ENCODE data around the gene VPS8. TPM values are rescaled to one million over a fixed set of nuclear protein-coding genes. Genes with fewer than 3 reads are reported as not detected.

Gene VPS8
- total RNA-seq, 1 experiment from 2014 or later, result 37.6 TPM

- Histone ChIP-seq H3K79me2 (ENCODE audit: insufficient read depth, low read length) (peaks cover 32% of the 10 kb centered on the region), H3K4me3 (replicated peaks in 1 of 2; ENCODE audit: low read depth in 1 of 2, low read length in 2 of 2) (peak overlapping the region; percentile 66 to 95), H3K4me2 (ENCODE audit: low read length) (peak overlapping the region; percentile 92), H3K27me3 (ENCODE audit: insufficient read depth, low read length) (no peaks in the 10 kb centered on the region), H3K9ac (ENCODE audit: low read length) (0 out of 2 replicates have a peak overlapping the region, but pooled peaks have one; percentile 81), H3K36me3 (ENCODE audit: control insufficient read depth in 1 of 2, insufficient read depth in 2 of 2, low read length in 2 of 2) (no peaks in the 10 kb centered on the region), H4K20me1 (ENCODE audit: insufficient read depth) (no peaks in the 10 kb centered on the region), H3K9me3 (ENCODE audit: control insufficient read depth in 1 of 2, insufficient read depth in 1 of 2, low read depth in 1 of 2, low read length in 2 of 2) (no peaks in the 10 kb centered on the region), H3K27ac (ENCODE audit: low read depth, low read length) (no peak overlapping the region), H3K9me2 (ENCODE audit: insufficient read depth) (no peaks in the 10 kb centered on the region), H2AFZ (ENCODE audit: low read depth, low read length, poor library complexity, severe bottlenecking) (peak overlapping the region; percentile 88), H3K4me1 (ENCODE audit: control insufficient read depth in 1 of 2, insufficient read depth in 2 of 2, low read length in 2 of 2) (peaks cover 5 to 24% of the 10 kb centered on the region in 2 experiments; a peak in 3 of 4 replicates)
- TF ChIP-seq TCF7L2 (IDR thresholded peaks at IDR 0.05; ENCODE audit: borderline replicate concordance, extremely low read depth, insufficient read depth, insufficient read length) (no peak), RAD21 (IDR thresholded peaks at IDR 0.05; ENCODE audit: low read depth) (no peak), SRF (IDR thresholded peaks at IDR 0.05; ENCODE audit: low read depth) (no peak), CBX3 (IDR thresholded peaks at IDR 0.05; ENCODE audit: low read depth) (no peak), EZH2 (IDR thresholded peaks at IDR 0.05) (no peak), POLR2A (IDR thresholded peaks at IDR 0.05; ENCODE audit: borderline replicate concordance, extremely low read depth, insufficient read depth, insufficient read length) (no peak), SP1 (IDR thresholded peaks at IDR 0.05; ENCODE audit: low read depth) (no peak), CEBPB (IDR thresholded peaks at IDR 0.05; ENCODE audit: low read depth) (no peak), EZH2phosphoT487 (IDR thresholded peaks at IDR 0.05; ENCODE audit: borderline replicate concordance) (no peak), ZNF274 (IDR thresholded peaks at IDR 0.05; ENCODE audit: low read depth, low read length) (no peak), YY1 (IDR thresholded peaks at IDR 0.05; ENCODE audit: extremely low read depth, insufficient replicate concordance, low read depth, low read length) (no peak), ELF1 (IDR thresholded peaks at IDR 0.05; ENCODE audit: borderline replicate concordance, low read depth) (no peak), POLR2AphosphoS5 (IDR thresholded peaks at IDR 0.05; ENCODE audit: low read depth, low read length) (no peak), SIN3A (IDR thresholded peaks at IDR 0.05; ENCODE audit: low read depth) (no peak), FOSL1 (IDR thresholded peaks at IDR 0.05; ENCODE audit: low read depth) (no peak)
- TF ChIP-seq, protein P1, sequence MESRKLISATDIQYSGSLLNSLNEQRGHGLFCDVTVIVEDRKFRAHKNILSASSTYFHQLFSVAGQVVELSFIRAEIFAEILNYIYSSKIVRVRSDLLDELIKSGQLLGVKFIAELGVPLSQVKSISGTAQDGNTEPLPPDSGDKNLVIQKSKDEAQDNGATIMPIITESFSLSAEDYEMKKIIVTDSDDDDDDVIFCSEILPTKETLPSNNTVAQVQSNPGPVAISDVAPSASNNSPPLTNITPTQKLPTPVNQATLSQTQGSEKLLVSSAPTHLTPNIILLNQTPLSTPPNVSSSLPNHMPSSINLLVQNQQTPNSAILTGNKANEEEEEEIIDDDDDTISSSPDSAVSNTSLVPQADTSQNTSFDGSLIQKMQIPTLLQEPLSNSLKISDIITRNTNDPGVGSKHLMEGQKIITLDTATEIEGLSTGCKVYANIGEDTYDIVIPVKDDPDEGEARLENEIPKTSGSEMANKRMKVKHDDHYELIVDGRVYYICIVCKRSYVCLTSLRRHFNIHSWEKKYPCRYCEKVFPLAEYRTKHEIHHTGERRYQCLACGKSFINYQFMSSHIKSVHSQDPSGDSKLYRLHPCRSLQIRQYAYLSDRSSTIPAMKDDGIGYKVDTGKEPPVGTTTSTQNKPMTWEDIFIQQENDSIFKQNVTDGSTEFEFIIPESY (IDR thresholded peaks at IDR 0.05; ENCODE audit: extremely low read depth, insufficient replicate concordance, low read length), result no peak
- TF ChIP-seq, protein P2, sequence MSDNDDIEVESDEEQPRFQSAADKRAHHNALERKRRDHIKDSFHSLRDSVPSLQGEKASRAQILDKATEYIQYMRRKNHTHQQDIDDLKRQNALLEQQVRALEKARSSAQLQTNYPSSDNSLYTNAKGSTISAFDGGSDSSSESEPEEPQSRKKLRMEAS (IDR thresholded peaks at IDR 0.05), result no peak
- TF ChIP-seq, protein P3, sequence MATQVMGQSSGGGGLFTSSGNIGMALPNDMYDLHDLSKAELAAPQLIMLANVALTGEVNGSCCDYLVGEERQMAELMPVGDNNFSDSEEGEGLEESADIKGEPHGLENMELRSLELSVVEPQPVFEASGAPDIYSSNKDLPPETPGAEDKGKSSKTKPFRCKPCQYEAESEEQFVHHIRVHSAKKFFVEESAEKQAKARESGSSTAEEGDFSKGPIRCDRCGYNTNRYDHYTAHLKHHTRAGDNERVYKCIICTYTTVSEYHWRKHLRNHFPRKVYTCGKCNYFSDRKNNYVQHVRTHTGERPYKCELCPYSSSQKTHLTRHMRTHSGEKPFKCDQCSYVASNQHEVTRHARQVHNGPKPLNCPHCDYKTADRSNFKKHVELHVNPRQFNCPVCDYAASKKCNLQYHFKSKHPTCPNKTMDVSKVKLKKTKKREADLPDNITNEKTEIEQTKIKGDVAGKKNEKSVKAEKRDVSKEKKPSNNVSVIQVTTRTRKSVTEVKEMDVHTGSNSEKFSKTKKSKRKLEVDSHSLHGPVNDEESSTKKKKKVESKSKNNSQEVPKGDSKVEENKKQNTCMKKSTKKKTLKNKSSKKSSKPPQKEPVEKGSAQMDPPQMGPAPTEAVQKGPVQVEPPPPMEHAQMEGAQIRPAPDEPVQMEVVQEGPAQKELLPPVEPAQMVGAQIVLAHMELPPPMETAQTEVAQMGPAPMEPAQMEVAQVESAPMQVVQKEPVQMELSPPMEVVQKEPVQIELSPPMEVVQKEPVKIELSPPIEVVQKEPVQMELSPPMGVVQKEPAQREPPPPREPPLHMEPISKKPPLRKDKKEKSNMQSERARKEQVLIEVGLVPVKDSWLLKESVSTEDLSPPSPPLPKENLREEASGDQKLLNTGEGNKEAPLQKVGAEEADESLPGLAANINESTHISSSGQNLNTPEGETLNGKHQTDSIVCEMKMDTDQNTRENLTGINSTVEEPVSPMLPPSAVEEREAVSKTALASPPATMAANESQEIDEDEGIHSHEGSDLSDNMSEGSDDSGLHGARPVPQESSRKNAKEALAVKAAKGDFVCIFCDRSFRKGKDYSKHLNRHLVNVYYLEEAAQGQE (IDR thresholded peaks at IDR 0.05; ENCODE audit: low read depth), result no peak
- intact Hi-C loops (cut with micrococcal nuclease), result no loop called here
- ChIA-PET RAD21 (ENCODE audit: low non-redundant PET in 1 of 2, low total read pairs in 2 of 2, uncharacterized antibody in 2 of 2, unreplicated experiment in 2 of 2) (no interaction called here), POLR2A (interaction anchor here (1.0 to 1.4 kb wide), 2 partner anchors 250 to 410 kb away, joined by 3 to 6 read pairs; partner anchors contain the start of gene EPHB3), CTCF (interaction anchor here (1.0 kb wide), 1 partner anchor 255 kb away, joined by 3 read pairs; no protein-coding TSS in a partner anchor)
- DNase-seq (ENCODE audit: low read depth, low spot score) (no peak), ATAC-seq (no peak)
- BruUV-seq (replicated peaks), result no TSS peak
These were observed 335 bp upstream of the VPS8 start for GRCh38 chr3:184811663-184811998.

All from HCT116 (cell line).